GM10266 (cell line): Measurements from ENCODE around the gene CTXND1.
"Not testable (repeated sequence)": the region's sequence is repeated elsewhere in the genome, so short reads cannot be mapped to it uniquely, and the experiment has no call there.

Experiments
- DNase-seq: peaks from one replicate; pipeline ENCODE4 v3.0.0; 2012; ENCODE audit errors: extremely low spot score
- CTCF ChIP-seq: IDR thresholded peaks from 2 replicates; pipeline ENCODE4 v1.5.1; 2012; ENCODE audit warnings: mild to moderate bottlenecking, low read depth; ENCODE audit not compliant: control insufficient read depth, insufficient read depth; ENCODE audit errors: missing control alignments

The CTXND1 gene

DNA sequence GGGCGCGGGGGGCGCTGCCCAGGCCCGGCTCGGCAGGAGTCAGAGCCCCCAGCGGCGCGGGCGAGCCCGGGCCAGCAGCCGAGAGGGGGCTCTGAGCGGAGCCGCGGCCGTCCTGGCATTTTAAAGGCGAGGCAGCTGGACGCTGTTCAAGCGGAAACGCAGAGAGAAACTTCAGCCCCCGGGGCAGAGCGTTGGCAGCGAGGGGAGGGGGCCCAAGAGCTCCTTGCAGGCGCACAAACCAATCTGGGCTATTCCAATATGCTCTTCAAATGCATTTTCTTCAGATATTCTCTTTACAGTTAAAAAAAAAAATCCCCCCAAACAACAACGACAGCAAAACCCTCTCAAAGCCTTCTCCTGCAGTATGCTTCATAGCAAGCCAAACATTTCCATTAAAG is at the start of gene CTXND1:
Gene CTXND1, minus strand, starts transcription at position 93 of the 398 bp plus-strand sequence. CDS start 50,264 bp downstream, outside the sequence.
- no peak for DNase-seq
- no peak for TF ChIP-seq CTCF

GRCh38 chr15:80301472-80301871 is 49.5 kb upstream of the CTXND1 start:
- DNase-seq = no peak
- TF ChIP-seq CTCF = no peak

- not testable (repeated sequence) for DNase-seq
Observed at GRCh38 chr15:80295777-80296176, 43.8 kb upstream of the CTXND1 start.

DNA sequence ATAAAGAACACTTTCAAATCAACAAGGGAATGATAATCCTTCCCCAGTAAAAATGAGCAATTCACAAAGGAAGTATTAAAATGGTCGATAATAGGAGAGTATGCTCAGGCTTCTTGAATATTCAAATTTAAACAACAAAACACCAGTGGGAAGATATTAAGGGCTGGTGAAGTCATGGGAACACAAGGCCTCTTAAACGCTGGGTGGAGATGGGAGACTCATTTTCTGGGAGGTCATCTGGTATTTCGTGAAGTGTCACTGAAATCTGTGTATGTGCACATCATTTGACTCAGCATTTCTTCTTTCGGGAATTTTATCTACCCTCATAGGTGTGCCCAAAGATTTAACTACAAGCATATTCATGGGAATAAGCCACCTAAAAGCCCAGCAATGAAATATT is 40.1 kb upstream of the CTXND1 start:
- no peak for TF ChIP-seq CTCF

GRCh38 chr15:80290891-80291290 is 38.9 kb upstream of the CTXND1 start:
- DNase-seq = not testable (repeated sequence)

More for the DNA sequence above, 40.1 kb upstream of the CTXND1 start:
- DNase-seq = no peak

DNA sequence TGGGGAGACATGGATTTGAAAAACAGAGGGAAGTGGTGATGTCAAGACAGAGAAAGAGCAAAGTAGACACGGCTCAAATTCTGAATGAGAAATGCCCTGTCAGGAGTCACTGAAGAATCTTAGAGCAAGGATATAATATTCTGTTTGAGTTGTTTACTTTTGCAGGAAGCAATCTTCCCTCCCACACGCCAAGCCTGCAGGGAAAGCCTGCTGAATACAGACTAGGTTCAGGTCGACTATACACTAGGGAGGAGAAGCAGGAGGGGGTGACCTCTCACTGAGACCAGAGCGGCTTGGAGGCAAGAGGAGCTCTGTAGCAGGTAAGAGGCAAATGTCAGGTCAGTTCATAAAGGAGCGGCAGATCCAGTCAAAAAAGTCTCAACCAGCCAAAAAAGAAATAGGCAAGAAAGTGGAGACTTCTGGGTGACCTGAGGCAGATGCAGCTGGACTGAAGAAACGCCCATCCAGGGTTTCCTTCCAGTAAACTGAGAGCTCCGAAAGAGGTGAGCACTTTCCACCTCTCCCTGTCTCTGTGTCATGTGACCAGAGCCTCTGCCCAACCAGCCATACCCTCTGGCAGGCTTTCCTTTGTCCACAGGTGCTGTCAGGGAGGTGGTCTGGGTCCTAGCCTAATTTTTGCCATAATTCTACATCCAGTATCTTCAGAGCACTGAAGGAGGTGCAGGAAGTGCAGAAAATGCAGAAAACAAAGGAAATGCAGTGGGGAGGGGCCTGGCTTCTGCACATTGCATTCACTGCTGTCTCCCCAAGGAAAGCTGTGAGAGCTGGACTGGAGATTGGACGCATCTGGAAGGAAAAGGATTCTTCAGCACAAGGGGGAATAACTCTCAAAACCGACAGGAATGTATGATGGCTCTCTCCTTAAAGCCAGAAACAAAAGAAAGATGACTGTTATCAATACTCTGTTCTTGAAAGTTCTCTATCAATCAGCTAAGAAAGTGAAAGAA is 37.8 kb upstream of the CTXND1 start:
- TF ChIP-seq CTCF = no peak
- no peak for DNase-seq

GRCh38 chr15:80288131-80288530 is 36.1 kb upstream of the CTXND1 start:
- TF ChIP-seq CTCF = no peak
- no peak for DNase-seq

DNA sequence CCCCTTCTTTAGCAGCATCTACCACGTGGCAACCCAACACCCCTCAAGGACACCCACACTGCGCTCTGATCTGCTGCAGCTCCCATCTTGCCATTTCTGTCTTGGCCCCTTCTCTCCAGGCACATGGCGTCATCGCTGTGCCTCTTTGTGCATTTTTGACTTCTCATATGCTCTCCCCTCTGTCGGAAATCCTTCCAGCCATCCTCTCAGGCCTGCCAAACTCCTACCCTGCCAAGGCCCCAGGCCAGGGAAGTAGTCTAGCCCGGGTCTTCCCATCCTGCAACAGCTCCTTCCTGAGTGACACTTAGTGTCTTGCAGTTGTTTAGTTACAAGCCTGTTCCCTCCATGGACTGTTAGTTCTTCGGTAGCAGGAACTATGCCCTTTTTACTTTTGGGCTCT is 34.0 kb upstream of the CTXND1 start:
- no peak for TF ChIP-seq CTCF
- no peak for DNase-seq
